Adipocyte (in vitro differentiated cells): ENCODE data around the gene FTO.

Experiments
- DNase-seq: peaks from one replicate; pipeline ENCODE4 v3.0.0-alpha.2; 2015; ENCODE audit warnings: low read depth
- H3K27me3 ChIP-seq: replicated peaks from 2 replicates; pipeline ENCODE4 v1.7.0; 2013; ENCODE audit warnings: mild to moderate bottlenecking, low read length, moderate library complexity; ENCODE audit not compliant: control insufficient read depth, insufficient read depth
- H3K36me3 ChIP-seq: 2 replicates; pipeline ENCODE4 v1.7.0; 2013; ENCODE audit warnings: low read length, mild to moderate bottlenecking, moderate library complexity; ENCODE audit not compliant: control insufficient read depth, insufficient read depth, severe bottlenecking
- H3K4me1 ChIP-seq: 2 replicates; pipeline ENCODE4 v1.7.0; 2013; ENCODE audit warnings: mild to moderate bottlenecking, low read length, moderate library complexity; ENCODE audit not compliant: control insufficient read depth, insufficient read depth
- H3K4me3 ChIP-seq: 2 replicates; pipeline ENCODE4 v1.7.0; 2013; ENCODE audit warnings: mild to moderate bottlenecking, low read length, moderate library complexity
- H3K9ac ChIP-seq: 2 replicates; pipeline ENCODE4 v1.7.0; 2013; ENCODE audit warnings: mild to moderate bottlenecking, low read length, moderate library complexity
- H3K9me3 ChIP-seq: 2 replicates; pipeline ENCODE4 v1.7.0; 2013; ENCODE audit warnings: mild to moderate bottlenecking, low read length, moderate library complexity; ENCODE audit not compliant: control insufficient read depth

FTO gene

GRCh38 chr16:53996961-53997360, 293.0 kb downstream of the FTO start:
- Histone ChIP-seq H3K4me1 (peaks cover 23% of the 10 kb centered on the region), H3K4me3 (no peak overlapping the region), H3K27me3 (no peaks in the 10 kb centered on the region), H3K9ac (no peak overlapping the region), H3K9me3 (no peaks in the 10 kb centered on the region), H3K36me3 (no peaks in the 10 kb centered on the region)
- DNase-seq, result no peak

GRCh38 chr16:53998024-53998810, 294.3 kb downstream of the FTO start:
- no peak overlapping the region for H3K4me3 ChIP-seq
- peaks cover 23% of the 10 kb centered on the region for H3K4me1 ChIP-seq
- no peaks in the 10 kb centered on the region for H3K9me3 ChIP-seq
- H3K9ac ChIP-seq, result no peak overlapping the region
- H3K27me3 ChIP-seq, result no peaks in the 10 kb centered on the region
- H3K36me3 ChIP-seq, result no peaks in the 10 kb centered on the region
- no peak for DNase-seq

- Histone ChIP-seq H3K9me3 (no peaks in the 10 kb centered on the region), H3K4me3 (no peak overlapping the region), H3K9ac (no peak overlapping the region), H3K27me3 (no peaks in the 10 kb centered on the region), H3K36me3 (no peaks in the 10 kb centered on the region), H3K4me1 (peaks cover 23% of the 10 kb centered on the region)
- no peak for DNase-seq
These were observed 295.1 kb downstream of the FTO start for GRCh38 chr16:53998966-53999522.

- H3K4me1 ChIP-seq, result peaks cover 23% of the 10 kb centered on the region
- no peaks in the 10 kb centered on the region for H3K9me3 ChIP-seq
- peak overlapping the region; percentile 28 for H3K4me3 ChIP-seq
- no peaks in the 10 kb centered on the region for H3K36me3 ChIP-seq
- no peak overlapping the region for H3K9ac ChIP-seq
- peak; percentile 41 for DNase-seq
- H3K27me3 ChIP-seq, result no peaks in the 10 kb centered on the region
These were observed 295.9 kb downstream of the FTO start for GRCh38 chr16:53999841-54000240.

- H3K36me3 ChIP-seq, result no peaks in the 10 kb centered on the region
- H3K4me3 ChIP-seq, result peak overlapping the region; percentile 28
- no peaks in the 10 kb centered on the region for H3K9me3 ChIP-seq
- no peaks in the 10 kb centered on the region for H3K27me3 ChIP-seq
- DNase-seq, result peak; percentile 63
- H3K4me1 ChIP-seq, result peaks cover 23% of the 10 kb centered on the region
- H3K9ac ChIP-seq, result no peak overlapping the region
These were observed 296.4 kb downstream of the FTO start for GRCh38 chr16:54000361-54000760.

GRCh38 chr16:54006693-54007092, 302.7 kb downstream of the FTO start:
- Histone ChIP-seq H3K9me3 (no peaks in the 10 kb centered on the region), H3K4me3 (no peak overlapping the region), H3K36me3 (no peaks in the 10 kb centered on the region), H3K27me3 (no peaks in the 10 kb centered on the region), H3K4me1 (no peaks in the 10 kb centered on the region), H3K9ac (no peak overlapping the region)
- DNase-seq, result no peak

GRCh38 chr16:54007504-54007903, 303.5 kb downstream of the FTO start:
- Histone ChIP-seq H3K4me3 (no peak overlapping the region), H3K4me1 (no peaks in the 10 kb centered on the region), H3K27me3 (no peaks in the 10 kb centered on the region), H3K36me3 (no peaks in the 10 kb centered on the region), H3K9ac (no peak overlapping the region), H3K9me3 (peaks cover 3% of the 10 kb centered on the region)
- DNase-seq, result no peak

- Histone ChIP-seq H3K36me3 (no peaks in the 10 kb centered on the region), H3K9ac (no peak overlapping the region), H3K4me1 (no peaks in the 10 kb centered on the region), H3K27me3 (no peaks in the 10 kb centered on the region), H3K4me3 (no peak overlapping the region), H3K9me3 (peaks cover 6% of the 10 kb centered on the region)
- DNase-seq, result no peak
These were observed 305.7 kb downstream of the FTO start for GRCh38 chr16:54009464-54010176.

GRCh38 chr16:54015147-54015546, 311.2 kb downstream of the FTO start:
- Histone ChIP-seq H3K9ac (no peak overlapping the region), H3K4me3 (no peak overlapping the region), H3K36me3 (peaks cover 4% of the 10 kb centered on the region), H3K27me3 (no peaks in the 10 kb centered on the region), H3K4me1 (no peaks in the 10 kb centered on the region), H3K9me3 (peaks cover 6% of the 10 kb centered on the region)
- DNase-seq, result no peak

GRCh38 chr16:54022362-54022761, 318.4 kb downstream of the FTO start:
- Histone ChIP-seq H3K4me3 (no peak overlapping the region), H3K27me3 (no peaks in the 10 kb centered on the region), H3K4me1 (peaks cover 12% of the 10 kb centered on the region), H3K9me3 (no peaks in the 10 kb centered on the region), H3K9ac (no peak overlapping the region), H3K36me3 (no peaks in the 10 kb centered on the region)
- DNase-seq, result no peak

GRCh38 chr16:54026456-54026855, 322.5 kb downstream of the FTO start:
- Histone ChIP-seq H3K27me3 (no peaks in the 10 kb centered on the region), H3K9ac (peak overlapping the region; percentile 53), H3K9me3 (peaks cover 8% of the 10 kb centered on the region), H3K36me3 (no peaks in the 10 kb centered on the region), H3K4me1 (peaks cover 22% of the 10 kb centered on the region), H3K4me3 (no peak overlapping the region)
- DNase-seq, result peak; percentile 9
